GM19328 (cell line): ENCODE results near the gene TCEAL1.
"Not testable (repeated sequence)": the region's sequence is repeated elsewhere in the genome, so short reads cannot be mapped to it uniquely, and the experiment has no call there.

ENCODE experiments used
- ATAC-seq: cut with Tn5 transposase; IDR thresholded peaks from one replicate; pipeline ENCODE4 v1.9.1; 2021; ENCODE audit warnings: mild to moderate bottlenecking, moderate library complexity; ENCODE audit not compliant: unreplicated experiment

TCEAL1 gene

GRCh38 chrX:103631145-103631544, 2.4 kb downstream of the TCEAL1 start:
- ATAC-seq, result no peak

- no peak for ATAC-seq
Observed at GRCh38 chrX:103635436-103635835, 6.7 kb downstream of the TCEAL1 start.

- ATAC-seq, result no peak
Observed at GRCh38 chrX:103637604-103638338, 9.0 kb downstream of the TCEAL1 start.

GRCh38 chrX:103638479-103639346, 9.9 kb downstream of the TCEAL1 start:
- ATAC-seq, result not testable (repeated sequence)

GRCh38 chrX:103640401-103641155, 11.8 kb downstream of the TCEAL1 start:
- ATAC-seq, result no peak

GRCh38 chrX:103644125-103644524, 15.3 kb downstream of the TCEAL1 start:
- no peak for ATAC-seq

- no peak for ATAC-seq
Observed at GRCh38 chrX:103647630-103648029, 18.9 kb downstream of the TCEAL1 start.

GRCh38 chrX:103651151-103651773, 22.5 kb downstream of the TCEAL1 start:
- ATAC-seq, result no peak

GRCh38 chrX:103655230-103656000, 26.6 kb downstream of the TCEAL1 start:
- not testable (repeated sequence) for ATAC-seq

- ATAC-seq, result no peak
Observed at GRCh38 chrX:103656617-103657016, 27.8 kb downstream of the TCEAL1 start.

- ATAC-seq, result not testable (repeated sequence)
Observed at GRCh38 chrX:103657066-103657465, 28.3 kb downstream of the TCEAL1 start.

GRCh38 chrX:103658681-103659433, 30.1 kb downstream of the TCEAL1 start:
- ATAC-seq, result no peak

- not testable (repeated sequence) for ATAC-seq
Observed at GRCh38 chrX:103659460-103659859, 30.7 kb downstream of the TCEAL1 start.

- ATAC-seq, result no peak
Observed at GRCh38 chrX:103663981-103664762, 35.4 kb downstream of the TCEAL1 start.

GRCh38 chrX:103666202-103667107, 37.7 kb downstream of the TCEAL1 start:
- no peak for ATAC-seq

- no peak for ATAC-seq
Observed at GRCh38 chrX:103669745-103670144, 41.0 kb downstream of the TCEAL1 start.
